Mammary epithelial cell (primary cell): ENCODE results near the gene FUT3.

Experiments
- CTCF ChIP-seq, 2 donors: IDR thresholded peaks in 1 of 2; conservative IDR thresholded peaks in 1 of 2; 2 replicates each; pipeline ENCODE4 v1.5.1; 2011 to 2012; ENCODE audit warnings: inconsistent platforms in 2 of 2, low read length in 2 of 2, mild to moderate bottlenecking in 2 of 2, control low read depth in 1 of 2, low read depth in 1 of 2; ENCODE audit not compliant: insufficient read depth in 1 of 2; ENCODE audit errors: extremely low read depth in 1 of 2
- EZH2 ChIP-seq: IDR thresholded peaks from 2 replicates; pipeline ENCODE4 v1.6.1; 2012; ENCODE audit warnings: low read length, inconsistent platforms, borderline replicate concordance

GRCh38 chr19:5850743-5851293 is 431 bp downstream of the FUT3 start:
- TF ChIP-seq CTCF (conservative IDR thresholded peaks at IDR 0.05 in 1 of 2, IDR thresholded peaks at IDR 0.05 in 1 of 2; ENCODE audit: extremely low read depth in 1 of 2, insufficient read depth in 1 of 2, low read depth in 1 of 2, low read length in 2 of 2) = no peak
- no peak for TF ChIP-seq EZH2
